SK-N-MC (cell line): Measurements from ENCODE around the gene GPR132.

ENCODE experiments used
- EZH2 ChIP-seq: fragments of 200-600 bp; sonication (generic); IDR thresholded peaks from one replicate; pipeline ENCODE4 v1.6.1; 2017; ENCODE audit warnings: antibody characterized with exemption
- FOXP2 ChIP-seq: optimal IDR thresholded peaks from 2 replicates; pipeline ENCODE3; 2011; ENCODE audit warnings: mild to moderate bottlenecking, moderate library complexity; ENCODE audit not compliant: insufficient read depth; ENCODE audit errors: extremely low read length, control extremely low read depth
- POLR2AphosphoS5 ChIP-seq: IDR thresholded peaks from 2 replicates; pipeline ENCODE4 v1.6.1; 2012; ENCODE audit warnings: mild to moderate bottlenecking, low read depth, low read length, borderline replicate concordance

- no peak for TF ChIP-seq POLR2AphosphoS5
- no peak for TF ChIP-seq EZH2
- TF ChIP-seq FOXP2: no peak
These were observed 35.7 kb upstream of the GPR132 start for GRCh38 chr14:105100910-105101309.
